Upper lobe of left lung (tissue), 4 donors: ENCODE data around the gene DPEP2.

Experiments
- POLR2A ChIP-seq, 4 donors: fragments of 450-650 bp; IDR thresholded peaks; one replicate each; pipeline ENCODE4 v1.5.1; 2016 to 2017; ENCODE audit warnings: antibody characterized with exemption in 4 of 4, mild to moderate bottlenecking in 2 of 4
- POLR2AphosphoS5 ChIP-seq, 2 donors: sonication (generic); formaldehyde crosslinking; IDR thresholded peaks; one replicate each; pipeline ENCODE4 v1.5.1; 2017; ENCODE audit warnings: antibody characterized with exemption in 2 of 2
- TF ChIP-seq, protein P1 (sequence below), 6 experiments: fragments of 450-650 bp in 4 of 6; fragments of 200-600 bp in 2 of 6; sonication (generic) in 2 of 6; IDR thresholded peaks; one replicate each; pipeline ENCODE4 v1.5.1; 2016 to 2019; ENCODE audit warnings: antibody characterized with exemption in 6 of 6

DNA sequence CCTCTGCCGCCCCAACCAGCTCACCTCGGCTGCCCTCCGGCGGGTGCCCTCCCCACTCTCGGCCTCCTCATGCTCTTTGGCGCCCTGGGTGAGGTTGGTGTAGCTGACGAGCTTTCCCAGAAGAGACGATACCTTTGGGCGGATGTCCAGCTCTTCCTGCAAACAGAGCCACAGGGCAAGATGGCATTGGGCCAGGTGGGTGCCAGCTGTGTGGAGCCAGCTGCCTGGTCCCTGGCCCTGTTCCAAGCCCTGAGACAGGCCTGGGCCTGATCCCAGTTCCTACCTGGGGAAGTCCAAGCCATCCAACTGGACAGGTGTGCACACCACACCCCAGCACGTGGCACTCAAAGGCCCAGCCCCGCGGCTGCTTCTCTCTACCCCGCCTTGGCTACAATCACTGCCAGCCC, 37.7 kb downstream of the DPEP2 start:
- no peak for TF ChIP-seq POLR2A (IDR thresholded peaks at IDR 0.05)
- TF ChIP-seq, protein P1, sequence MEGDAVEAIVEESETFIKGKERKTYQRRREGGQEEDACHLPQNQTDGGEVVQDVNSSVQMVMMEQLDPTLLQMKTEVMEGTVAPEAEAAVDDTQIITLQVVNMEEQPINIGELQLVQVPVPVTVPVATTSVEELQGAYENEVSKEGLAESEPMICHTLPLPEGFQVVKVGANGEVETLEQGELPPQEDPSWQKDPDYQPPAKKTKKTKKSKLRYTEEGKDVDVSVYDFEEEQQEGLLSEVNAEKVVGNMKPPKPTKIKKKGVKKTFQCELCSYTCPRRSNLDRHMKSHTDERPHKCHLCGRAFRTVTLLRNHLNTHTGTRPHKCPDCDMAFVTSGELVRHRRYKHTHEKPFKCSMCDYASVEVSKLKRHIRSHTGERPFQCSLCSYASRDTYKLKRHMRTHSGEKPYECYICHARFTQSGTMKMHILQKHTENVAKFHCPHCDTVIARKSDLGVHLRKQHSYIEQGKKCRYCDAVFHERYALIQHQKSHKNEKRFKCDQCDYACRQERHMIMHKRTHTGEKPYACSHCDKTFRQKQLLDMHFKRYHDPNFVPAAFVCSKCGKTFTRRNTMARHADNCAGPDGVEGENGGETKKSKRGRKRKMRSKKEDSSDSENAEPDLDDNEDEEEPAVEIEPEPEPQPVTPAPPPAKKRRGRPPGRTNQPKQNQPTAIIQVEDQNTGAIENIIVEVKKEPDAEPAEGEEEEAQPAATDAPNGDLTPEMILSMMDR (IDR thresholded peaks at IDR 0.05), result no peak
- TF ChIP-seq POLR2AphosphoS5 (IDR thresholded peaks at IDR 0.05), result peak in 1 of 2 donors; percentile 5
